Measurements from ENCODE around the gene MTHFD1. TPM values are rescaled to one million over a fixed set of nuclear protein-coding genes. Genes with fewer than 3 reads are reported as not detected.

Gene MTHFD1
- total RNA-seq, 1 donor from 2014 or later: 47.1 TPM

DNA sequence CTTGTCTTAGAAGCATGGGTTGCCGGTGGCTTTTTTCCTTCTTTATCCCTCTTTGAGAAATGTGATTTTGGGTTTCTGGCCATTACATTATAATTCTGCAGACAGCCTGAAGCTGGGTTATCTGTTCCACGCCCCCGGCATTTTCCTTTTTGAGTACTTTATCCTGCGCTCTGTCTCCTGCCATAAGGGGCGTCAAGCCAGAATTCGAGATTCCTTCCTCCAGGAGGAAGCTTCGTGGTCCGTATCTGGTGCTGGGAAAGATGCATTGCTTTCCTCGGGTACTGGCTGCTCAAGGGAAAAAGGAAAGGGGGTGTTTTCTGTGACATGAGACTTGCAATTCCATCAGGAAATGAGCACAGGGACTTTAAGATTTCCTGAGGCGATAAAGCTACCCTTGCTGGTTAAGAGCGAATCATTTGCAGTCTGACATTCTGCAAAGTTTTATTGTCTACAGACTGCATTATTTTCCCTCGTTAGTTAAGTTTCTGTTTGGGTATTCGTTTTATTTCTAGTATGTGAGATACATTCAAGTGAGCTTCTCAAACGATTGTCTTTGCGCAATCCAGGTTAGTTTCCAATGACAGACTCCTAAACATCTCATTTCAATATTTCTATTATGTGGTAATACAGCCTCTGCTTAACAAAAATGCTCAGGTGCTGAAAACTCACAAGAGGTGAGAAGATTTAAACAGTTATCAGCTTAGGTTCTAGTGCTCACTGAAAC is 77.8 kb downstream of the MTHFD1 start:
- H3K4me3 ChIP-seq: peak overlapping the region; percentile 70
- ATAC-seq (peak; percentile 38), DNase-seq (no peak)
- TF ChIP-seq, protein P1, sequence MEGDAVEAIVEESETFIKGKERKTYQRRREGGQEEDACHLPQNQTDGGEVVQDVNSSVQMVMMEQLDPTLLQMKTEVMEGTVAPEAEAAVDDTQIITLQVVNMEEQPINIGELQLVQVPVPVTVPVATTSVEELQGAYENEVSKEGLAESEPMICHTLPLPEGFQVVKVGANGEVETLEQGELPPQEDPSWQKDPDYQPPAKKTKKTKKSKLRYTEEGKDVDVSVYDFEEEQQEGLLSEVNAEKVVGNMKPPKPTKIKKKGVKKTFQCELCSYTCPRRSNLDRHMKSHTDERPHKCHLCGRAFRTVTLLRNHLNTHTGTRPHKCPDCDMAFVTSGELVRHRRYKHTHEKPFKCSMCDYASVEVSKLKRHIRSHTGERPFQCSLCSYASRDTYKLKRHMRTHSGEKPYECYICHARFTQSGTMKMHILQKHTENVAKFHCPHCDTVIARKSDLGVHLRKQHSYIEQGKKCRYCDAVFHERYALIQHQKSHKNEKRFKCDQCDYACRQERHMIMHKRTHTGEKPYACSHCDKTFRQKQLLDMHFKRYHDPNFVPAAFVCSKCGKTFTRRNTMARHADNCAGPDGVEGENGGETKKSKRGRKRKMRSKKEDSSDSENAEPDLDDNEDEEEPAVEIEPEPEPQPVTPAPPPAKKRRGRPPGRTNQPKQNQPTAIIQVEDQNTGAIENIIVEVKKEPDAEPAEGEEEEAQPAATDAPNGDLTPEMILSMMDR (IDR thresholded peaks at IDR 0.05): peak; percentile 16
- H3K27me3 ChIP-seq: no peaks in the 10 kb centered on the region
- peaks cover 19% of the 10 kb centered on the region for H3K4me1 ChIP-seq
- peak overlapping the region; percentile 63 for H3K27ac ChIP-seq
- intact Hi-C loops (cut with DNase I): no loop called here
- H3K36me3 ChIP-seq: no peaks in the 10 kb centered on the region
- no peaks in the 10 kb centered on the region for H3K9me3 ChIP-seq

DNA sequence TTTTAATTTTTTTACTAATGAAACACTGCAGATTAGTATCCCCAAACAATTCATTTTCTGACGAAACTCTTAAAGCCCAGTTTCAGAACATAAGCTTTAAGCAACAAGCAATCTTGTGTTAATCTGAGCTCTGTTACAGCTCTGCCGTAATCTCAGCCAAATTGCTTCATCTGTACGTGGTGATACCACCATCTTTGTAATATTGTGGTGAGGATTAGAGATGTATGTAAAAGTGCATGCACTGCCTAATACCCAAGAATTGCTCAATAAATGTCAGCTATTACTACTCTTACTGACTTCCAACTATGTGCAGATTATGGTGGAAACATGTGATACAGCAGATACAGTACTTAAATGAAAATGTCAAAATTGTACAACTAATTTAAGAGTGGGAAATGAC is 78.9 kb downstream of the MTHFD1 start:
- Histone ChIP-seq H3K27ac (no peak overlapping the region), H3K4me3 (no peak overlapping the region), H3K4me1 (peaks cover 19% of the 10 kb centered on the region), H3K36me3 (no peaks in the 10 kb centered on the region), H3K9me3 (no peaks in the 10 kb centered on the region), H3K27me3 (no peaks in the 10 kb centered on the region)
- DNase-seq (no peak), ATAC-seq (peak; percentile 61)
- TF ChIP-seq, protein P1 (IDR thresholded peaks at IDR 0.05): no peak
- intact Hi-C loops (cut with DNase I): no loop called here

DNA sequence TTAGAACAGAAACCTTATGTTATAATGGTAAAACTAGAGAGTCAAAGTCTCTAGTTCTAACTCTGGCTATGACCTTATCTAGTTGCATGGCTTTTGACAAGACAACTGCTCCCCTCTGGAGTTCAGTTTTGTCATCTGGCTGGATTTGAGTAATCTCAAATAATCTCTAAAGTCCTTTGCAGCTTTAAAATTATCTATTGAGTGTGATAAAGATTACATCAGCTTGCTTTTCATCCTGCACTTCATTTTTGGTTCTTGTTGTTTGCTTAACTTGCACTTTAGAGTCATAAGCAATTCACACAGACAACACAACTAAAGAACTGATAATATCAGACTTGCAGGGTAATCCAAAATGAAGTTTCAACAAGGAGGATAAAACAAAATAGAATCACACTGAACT is 79.4 kb downstream of the MTHFD1 start:
- intact Hi-C loops (cut with DNase I): no loop called here
- no peak overlapping the region for H3K4me3 ChIP-seq
- DNase-seq: no peak
- H3K4me1 ChIP-seq: peaks cover 19% of the 10 kb centered on the region
- no peaks in the 10 kb centered on the region for H3K36me3 ChIP-seq
- TF ChIP-seq, protein P1 (IDR thresholded peaks at IDR 0.05): no peak
- H3K27ac ChIP-seq: no peak overlapping the region
- H3K27me3 ChIP-seq: no peaks in the 10 kb centered on the region
- no peak for ATAC-seq
- H3K9me3 ChIP-seq: no peaks in the 10 kb centered on the region

DNA sequence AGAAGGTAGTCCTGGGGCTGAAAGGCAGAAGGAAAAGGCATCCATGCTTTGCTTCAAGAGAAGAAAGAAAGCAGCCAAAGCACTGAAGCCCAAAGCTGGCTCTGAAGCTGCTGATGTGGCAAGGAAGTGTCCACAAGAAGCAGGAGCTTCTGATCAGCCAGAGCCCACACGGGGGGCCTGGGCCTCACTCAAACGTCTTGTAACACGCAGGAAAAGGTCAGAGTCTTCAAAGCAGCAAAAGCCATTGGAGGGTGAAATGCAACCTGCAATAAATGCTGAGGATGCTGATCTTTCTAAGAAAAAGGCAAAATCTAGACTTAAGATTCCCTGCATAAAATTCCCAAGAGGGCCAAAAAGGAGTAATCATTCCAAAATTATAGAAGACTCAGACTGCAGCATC is 80.3 kb downstream of the MTHFD1 start:
- Histone ChIP-seq H3K36me3 (no peaks in the 10 kb centered on the region), H3K9me3 (no peaks in the 10 kb centered on the region), H3K4me3 (no peak overlapping the region), H3K27me3 (no peaks in the 10 kb centered on the region), H3K4me1 (peaks cover 19% of the 10 kb centered on the region), H3K27ac (no peak overlapping the region)
- DNase-seq: no peak
- TF ChIP-seq, protein P1 (IDR thresholded peaks at IDR 0.05): no peak
- ATAC-seq: no peak
- intact Hi-C loops (cut with DNase I): no loop called here

DNA sequence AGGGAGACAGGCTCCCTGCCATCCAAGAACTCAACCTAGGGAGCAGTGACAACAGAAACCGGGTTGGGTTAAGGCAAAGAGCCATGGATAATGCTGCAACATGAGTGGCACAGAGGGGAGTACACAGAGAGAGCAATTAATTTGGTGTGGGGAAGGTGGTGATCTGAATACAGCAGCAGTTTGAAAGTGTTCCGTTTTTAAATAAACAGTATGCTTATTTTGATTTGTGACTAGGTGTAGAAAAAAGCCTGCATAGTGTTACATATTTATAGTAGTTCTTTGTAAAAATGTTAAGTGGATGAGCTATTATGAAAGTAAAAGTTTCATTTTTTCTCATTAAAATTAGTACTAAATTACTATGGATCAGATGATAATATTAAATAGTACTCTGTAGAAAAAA is 85.9 kb downstream of the MTHFD1 start:
- intact Hi-C loops (cut with DNase I): no loop called here
- Histone ChIP-seq H3K27me3 (no peaks in the 10 kb centered on the region), H3K27ac (no peak overlapping the region), H3K4me1 (no peaks in the 10 kb centered on the region), H3K9me3 (no peaks in the 10 kb centered on the region), H3K36me3 (no peaks in the 10 kb centered on the region), H3K4me3 (no peak overlapping the region)
- TF ChIP-seq, protein P1 (IDR thresholded peaks at IDR 0.05): no peak
- DNase-seq (no peak), ATAC-seq (no peak)
